Measurements from ENCODE around the gene MAD1L1.

Gene MAD1L1

GRCh38 chr7:2199528-2199927 is 33.2 kb downstream of the MAD1L1 start:
- no peak for DNase-seq

- no peak for DNase-seq
These were observed 34.0 kb downstream of the MAD1L1 start for GRCh38 chr7:2198760-2199159.

DNA sequence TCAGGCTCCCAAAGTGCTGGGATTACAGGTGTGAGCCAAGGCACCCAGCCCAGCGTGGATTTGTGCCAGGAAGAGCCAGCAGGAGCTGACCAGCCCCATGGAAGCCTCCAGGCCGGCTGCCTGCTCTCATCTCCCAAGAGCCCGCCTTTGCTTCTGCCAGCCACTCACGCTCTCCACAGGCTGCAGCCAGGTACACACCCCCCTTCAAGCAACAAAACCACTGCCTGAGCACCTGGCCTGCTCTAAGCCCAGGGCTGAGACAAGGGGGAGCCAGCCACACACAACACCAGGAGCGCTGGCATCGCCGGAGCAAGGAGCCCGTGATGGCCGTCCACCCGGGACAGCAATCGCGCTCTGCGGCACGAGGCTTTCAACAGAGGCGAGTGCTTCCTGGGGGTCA is 34.5 kb downstream of the MAD1L1 start:
- DNase-seq = no peak

DNA sequence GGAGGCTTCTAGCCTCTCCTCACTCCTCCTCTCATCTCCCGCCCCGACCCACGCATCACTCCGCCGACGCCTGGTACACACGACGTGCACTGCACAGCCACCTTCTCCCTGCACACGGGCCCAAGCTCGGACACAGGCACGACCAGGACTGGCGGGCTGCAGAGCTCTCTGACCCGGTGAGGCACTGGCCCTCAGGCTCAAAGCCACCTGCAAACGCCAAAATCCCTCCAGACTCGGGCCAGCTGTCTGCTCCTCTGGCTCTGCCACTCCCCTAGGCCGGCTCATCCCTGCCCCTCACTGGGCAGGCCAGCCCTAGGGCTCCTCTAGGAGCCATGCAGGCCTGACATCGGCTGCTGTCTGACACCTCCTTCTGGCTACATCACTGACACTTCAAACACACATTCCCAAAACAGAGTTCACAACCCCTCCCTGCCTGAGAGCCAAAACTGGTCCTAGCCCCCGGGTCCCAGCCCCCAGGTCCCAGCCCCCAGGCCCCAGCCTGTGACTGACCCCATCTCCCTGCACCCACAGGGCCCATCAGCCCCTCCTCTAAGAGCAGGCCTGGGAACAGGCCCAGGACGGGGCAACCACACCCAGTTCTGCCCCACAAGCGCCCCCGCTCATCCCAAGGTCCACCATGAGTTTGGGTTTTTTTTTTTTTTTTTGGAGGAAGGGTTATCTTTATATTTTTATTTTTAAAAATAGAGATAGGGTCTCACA is 35.1 kb downstream of the MAD1L1 start:
- DNase-seq = no peak

DNA sequence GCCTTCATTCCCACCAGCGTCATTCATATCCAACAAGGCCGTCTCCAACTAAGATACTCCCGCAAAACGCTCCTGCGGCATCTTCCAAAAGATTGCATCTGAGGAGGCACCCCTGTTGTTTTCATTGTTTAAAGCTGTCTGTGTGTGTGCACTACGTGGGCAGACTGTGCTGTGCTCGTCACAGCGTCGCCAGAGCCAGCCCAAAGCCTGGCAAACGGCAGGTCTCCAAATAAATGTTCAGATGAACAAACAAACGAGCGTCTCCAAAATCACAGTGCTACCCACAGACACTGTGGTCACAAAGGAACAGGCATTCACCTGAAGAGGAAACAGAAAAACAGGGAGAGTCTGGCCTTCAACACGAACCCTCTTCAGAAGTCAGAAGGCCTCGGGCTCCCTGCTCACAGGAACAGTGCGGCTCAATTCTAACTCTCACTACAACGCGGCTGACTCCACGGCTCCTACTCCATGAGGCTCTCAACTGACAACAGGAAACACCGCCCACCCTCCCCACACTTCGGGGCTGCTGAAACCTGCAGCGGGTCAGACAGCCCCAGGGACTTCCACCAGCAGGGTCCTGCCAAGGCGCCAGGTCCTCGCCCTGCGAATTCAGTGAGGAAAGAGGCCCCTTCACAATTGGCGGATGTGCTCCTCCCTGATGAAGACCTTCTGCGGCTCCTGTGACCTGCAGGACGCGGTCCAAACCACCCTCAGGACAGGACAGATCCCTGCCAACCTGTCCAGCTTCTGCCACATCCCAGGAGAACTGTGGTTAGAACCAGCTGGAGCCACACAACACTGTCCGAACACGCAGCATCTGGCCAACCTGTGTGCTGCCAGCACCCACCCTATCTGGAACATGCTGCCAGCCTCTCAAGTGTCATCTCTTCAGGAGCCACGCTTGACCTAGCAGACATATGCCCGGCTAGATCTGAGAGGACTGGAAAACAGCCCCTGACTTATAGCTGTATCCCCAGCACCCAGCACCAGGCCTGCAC is 36.1 kb downstream of the MAD1L1 start:
- DNase-seq = no peak

- DNase-seq = peak; percentile 20
These were observed 37.1 kb downstream of the MAD1L1 start for GRCh38 chr7:2195400-2196246.

- no peak for DNase-seq
These were observed 39.0 kb downstream of the MAD1L1 start for GRCh38 chr7:2193575-2194305.

- no peak for DNase-seq
These were observed 39.8 kb downstream of the MAD1L1 start for GRCh38 chr7:2192831-2193534.

GRCh38 chr7:2191016-2191415 is 41.7 kb downstream of the MAD1L1 start:
- DNase-seq = no peak

GRCh38 chr7:2190531-2190930 is 42.2 kb downstream of the MAD1L1 start:
- DNase-seq = no peak

GRCh38 chr7:2186166-2186565 is 46.6 kb downstream of the MAD1L1 start:
- DNase-seq = no peak

- no peak for DNase-seq
These were observed 47.0 kb downstream of the MAD1L1 start for GRCh38 chr7:2185715-2186114.

DNA sequence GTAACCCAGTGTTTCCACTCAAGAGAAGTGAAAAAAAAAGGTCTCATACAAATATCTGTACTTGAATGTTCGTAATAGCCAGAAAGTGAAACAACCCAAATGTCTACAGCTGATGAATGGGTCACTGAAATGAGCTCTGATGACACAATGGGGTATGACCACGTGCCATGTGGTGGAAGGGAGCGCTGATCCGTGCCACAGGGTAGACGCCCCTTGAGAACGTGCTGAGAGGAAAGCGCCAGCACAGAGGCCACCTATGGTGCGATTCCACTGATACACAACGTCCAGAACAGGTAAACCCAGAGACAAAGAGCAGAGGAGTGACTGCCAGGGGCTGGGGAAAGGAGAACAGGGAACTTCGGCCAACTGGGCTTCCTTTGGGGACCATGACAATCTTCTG is 50.3 kb downstream of the MAD1L1 start:
- no peak for DNase-seq

DNA sequence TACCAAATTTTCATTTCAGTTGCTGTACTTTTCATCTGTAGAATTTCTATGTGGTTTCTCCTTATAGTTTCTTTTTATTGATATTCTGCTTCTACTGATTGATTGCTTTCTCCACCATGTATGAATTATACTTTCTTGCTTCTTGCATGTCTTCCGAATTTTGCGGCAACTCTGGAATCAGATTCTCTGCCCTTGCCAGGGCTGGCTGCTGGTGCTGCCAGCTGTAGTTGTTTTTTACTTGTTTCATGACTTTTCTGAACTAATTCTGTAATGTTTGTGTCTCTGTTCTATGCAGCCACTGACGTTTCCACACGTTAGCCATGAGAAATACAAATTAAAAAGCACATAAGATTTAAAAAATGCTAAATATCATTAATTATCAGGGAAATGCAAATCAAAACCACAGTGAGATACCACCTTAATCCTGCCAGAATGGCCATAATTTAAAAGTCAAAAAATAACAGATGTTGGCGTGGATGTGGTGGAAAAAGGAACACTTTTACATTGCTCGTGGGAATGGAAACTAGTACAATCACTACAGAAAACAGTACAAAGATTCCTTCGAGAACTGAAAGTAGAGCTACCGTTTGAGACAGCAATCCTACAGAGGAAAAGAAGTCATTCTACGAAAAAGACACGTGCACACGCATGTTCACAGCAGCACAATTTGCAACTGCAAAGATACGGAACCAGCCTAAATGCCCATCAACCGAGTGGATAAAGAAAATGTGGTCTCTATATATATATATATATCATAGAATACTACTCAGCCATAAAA is 51.5 kb downstream of the MAD1L1 start:
- DNase-seq = no peak

- DNase-seq = no peak
These were observed 52.7 kb downstream of the MAD1L1 start for GRCh38 chr7:2180081-2180480.

GRCh38 chr7:2175514-2175913 is 57.2 kb downstream of the MAD1L1 start:
- DNase-seq = no peak

DNA sequence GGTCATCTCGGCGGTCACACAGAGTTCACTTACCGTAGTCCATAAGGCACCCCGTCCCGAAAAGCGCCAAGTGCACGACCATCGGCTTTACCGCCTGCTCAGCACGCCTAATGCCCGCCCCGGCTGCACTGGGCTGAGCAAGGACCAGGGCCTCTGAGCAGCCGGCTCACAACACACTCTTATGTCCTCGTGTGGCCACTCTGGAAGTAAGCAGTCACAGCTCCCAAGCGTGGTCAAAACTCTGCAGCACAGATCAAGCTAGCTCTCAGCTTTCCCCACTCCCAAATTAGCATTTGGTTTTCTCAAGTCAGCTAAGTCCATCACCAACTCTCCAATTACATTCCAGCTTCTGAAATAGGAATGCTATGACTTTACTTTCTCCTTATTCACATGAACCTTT is 57.7 kb downstream of the MAD1L1 start:
- no peak for DNase-seq

GRCh38 chr7:2173189-2173827 is 59.4 kb downstream of the MAD1L1 start:
- DNase-seq = no peak

DNA sequence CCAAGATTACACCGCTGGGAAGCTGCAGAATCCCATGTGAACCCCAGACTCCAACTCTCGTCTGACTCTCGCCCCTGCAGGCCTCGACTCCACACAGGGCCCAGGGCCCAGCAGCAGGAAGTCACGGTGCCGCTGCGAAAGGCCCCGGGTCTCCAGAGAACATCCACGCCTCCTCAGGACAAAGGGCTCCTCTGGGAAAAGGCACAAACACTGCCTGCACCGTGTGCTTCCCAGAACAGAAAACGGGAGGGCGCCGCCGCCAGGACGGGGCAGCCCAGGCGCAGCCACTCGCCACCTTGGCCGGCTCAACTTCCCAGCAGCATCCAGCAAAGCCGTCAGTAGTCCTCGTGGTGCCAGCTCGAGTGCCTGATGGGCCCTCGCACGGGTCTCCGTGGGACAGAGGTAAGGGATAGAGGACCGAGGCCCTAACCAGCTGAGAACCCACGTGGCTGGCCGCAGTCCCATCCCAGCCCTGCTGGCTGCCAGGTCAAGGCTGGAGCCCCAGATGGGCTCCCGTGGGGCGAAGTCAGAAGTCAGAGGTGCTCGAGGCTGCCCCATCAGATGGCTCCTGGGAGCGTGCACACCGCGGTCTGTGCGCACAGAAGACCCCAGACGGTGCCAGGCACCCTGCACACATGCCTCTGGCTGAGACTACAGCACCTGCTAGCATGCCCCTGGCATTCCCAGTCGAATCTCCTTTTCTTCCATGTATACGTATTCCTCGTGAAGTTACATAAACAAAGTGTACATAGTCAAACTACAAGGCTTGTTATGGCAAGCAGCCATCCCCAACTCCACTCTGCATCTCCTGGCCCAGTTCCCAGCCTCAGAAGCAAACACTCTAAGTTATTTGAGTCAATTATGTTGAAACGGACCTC is 60.2 kb downstream of the MAD1L1 start:
- no peak for DNase-seq
